IPS-18c (cell line): ENCODE data around the gene PDCD7.
"Not testable (repeated sequence)": the region's sequence is repeated elsewhere in the genome, so short reads cannot be mapped to it uniquely, and the experiment has no call there.

ENCODE experiments used
- H3K4me3 ChIP-seq: 2 replicates; pipeline ENCODE4 v1.7.0; 2013; ENCODE audit warnings: low read depth, mild to moderate bottlenecking, low read length, moderate library complexity; ENCODE audit not compliant: insufficient read depth
- H3K9me3 ChIP-seq: one replicate; pipeline ENCODE4 v1.6.1; 2013; ENCODE audit warnings: mild to moderate bottlenecking, low read length, moderate library complexity; ENCODE audit not compliant: control insufficient read depth, insufficient read depth

The PDCD7 gene

GRCh38 chr15:65096481-65097385, 36.9 kb downstream of the PDCD7 start:
- H3K9me3 ChIP-seq = no peaks in the 10 kb centered on the region
- H3K4me3 ChIP-seq = no peak overlapping the region

- H3K4me3 ChIP-seq = no peak overlapping the region
Observed at GRCh38 chr15:65095747-65096104, 37.9 kb downstream of the PDCD7 start.

GRCh38 chr15:65095011-65095746, 38.4 kb downstream of the PDCD7 start:
- no peak overlapping the region for H3K4me3 ChIP-seq
- H3K9me3 ChIP-seq = no peaks in the 10 kb centered on the region

More at GRCh38 chr15:65095747-65096104, 37.9 kb downstream of the PDCD7 start:
- H3K9me3 ChIP-seq = no peaks in the 10 kb centered on the region

- Histone ChIP-seq H3K9me3 (no peaks in the 10 kb centered on the region), H3K4me3 (no peak overlapping the region)
Observed at GRCh38 chr15:65094294-65094995, 39.2 kb downstream of the PDCD7 start.

- H3K9me3 ChIP-seq, H3K4me3 ChIP-seq: not testable (repeated sequence)
Observed at GRCh38 chr15:65093793-65094170, 39.8 kb downstream of the PDCD7 start.

- no peaks in the 10 kb centered on the region for H3K9me3 ChIP-seq
- no peak overlapping the region for H3K4me3 ChIP-seq
Observed at GRCh38 chr15:65092911-65093792, 40.5 kb downstream of the PDCD7 start.

GRCh38 chr15:65091946-65092770, 41.5 kb downstream of the PDCD7 start:
- no peak overlapping the region for H3K4me3 ChIP-seq
- no peaks in the 10 kb centered on the region for H3K9me3 ChIP-seq

GRCh38 chr15:65089206-65089824, 44.3 kb downstream of the PDCD7 start:
- Histone ChIP-seq H3K4me3 (no peak overlapping the region), H3K9me3 (no peaks in the 10 kb centered on the region)

GRCh38 chr15:65088643-65089021, 45.0 kb downstream of the PDCD7 start:
- no peak overlapping the region for H3K4me3 ChIP-seq
- no peaks in the 10 kb centered on the region for H3K9me3 ChIP-seq

- H3K9me3 ChIP-seq = no peaks in the 10 kb centered on the region
- no peak overlapping the region for H3K4me3 ChIP-seq
Observed at GRCh38 chr15:65087873-65088642, 45.5 kb downstream of the PDCD7 start.

- H3K4me3 ChIP-seq = no peak overlapping the region
Observed at GRCh38 chr15:65087411-65087810, 46.2 kb downstream of the PDCD7 start.

GRCh38 chr15:65086680-65087111, 46.9 kb downstream of the PDCD7 start:
- Histone ChIP-seq H3K9me3 (no peaks in the 10 kb centered on the region), H3K4me3 (no peak overlapping the region)

More at GRCh38 chr15:65087411-65087810, 46.2 kb downstream of the PDCD7 start:
- H3K9me3 ChIP-seq = no peaks in the 10 kb centered on the region

GRCh38 chr15:65085990-65086679, 47.5 kb downstream of the PDCD7 start:
- no peak overlapping the region for H3K4me3 ChIP-seq

GRCh38 chr15:65085207-65085753, 48.3 kb downstream of the PDCD7 start:
- H3K4me3 ChIP-seq = no peak overlapping the region

More at GRCh38 chr15:65085990-65086679, 47.5 kb downstream of the PDCD7 start:
- no peaks in the 10 kb centered on the region for H3K9me3 ChIP-seq

More at GRCh38 chr15:65085207-65085753, 48.3 kb downstream of the PDCD7 start:
- no peaks in the 10 kb centered on the region for H3K9me3 ChIP-seq
